GM23248 (cell line): ENCODE data around the gene LRP6.

Experiments
- EZH2 ChIP-seq: fragments of 200-600 bp; sonication (generic); IDR thresholded peaks from 2 replicates; pipeline ENCODE4 v1.6.1; 2018; ENCODE audit warnings: antibody characterized with exemption, mild to moderate bottlenecking; ENCODE audit not compliant: insufficient read depth, poor library complexity, severe bottlenecking
- EZH2phosphoT487 ChIP-seq: fragments of 200-600 bp; sonication (generic); IDR thresholded peaks from 2 replicates; pipeline ENCODE4 v1.6.1; 2018; ENCODE audit warnings: antibody characterized with exemption, moderate library complexity, mild to moderate bottlenecking, low read depth; ENCODE audit not compliant: insufficient read depth

DNA sequence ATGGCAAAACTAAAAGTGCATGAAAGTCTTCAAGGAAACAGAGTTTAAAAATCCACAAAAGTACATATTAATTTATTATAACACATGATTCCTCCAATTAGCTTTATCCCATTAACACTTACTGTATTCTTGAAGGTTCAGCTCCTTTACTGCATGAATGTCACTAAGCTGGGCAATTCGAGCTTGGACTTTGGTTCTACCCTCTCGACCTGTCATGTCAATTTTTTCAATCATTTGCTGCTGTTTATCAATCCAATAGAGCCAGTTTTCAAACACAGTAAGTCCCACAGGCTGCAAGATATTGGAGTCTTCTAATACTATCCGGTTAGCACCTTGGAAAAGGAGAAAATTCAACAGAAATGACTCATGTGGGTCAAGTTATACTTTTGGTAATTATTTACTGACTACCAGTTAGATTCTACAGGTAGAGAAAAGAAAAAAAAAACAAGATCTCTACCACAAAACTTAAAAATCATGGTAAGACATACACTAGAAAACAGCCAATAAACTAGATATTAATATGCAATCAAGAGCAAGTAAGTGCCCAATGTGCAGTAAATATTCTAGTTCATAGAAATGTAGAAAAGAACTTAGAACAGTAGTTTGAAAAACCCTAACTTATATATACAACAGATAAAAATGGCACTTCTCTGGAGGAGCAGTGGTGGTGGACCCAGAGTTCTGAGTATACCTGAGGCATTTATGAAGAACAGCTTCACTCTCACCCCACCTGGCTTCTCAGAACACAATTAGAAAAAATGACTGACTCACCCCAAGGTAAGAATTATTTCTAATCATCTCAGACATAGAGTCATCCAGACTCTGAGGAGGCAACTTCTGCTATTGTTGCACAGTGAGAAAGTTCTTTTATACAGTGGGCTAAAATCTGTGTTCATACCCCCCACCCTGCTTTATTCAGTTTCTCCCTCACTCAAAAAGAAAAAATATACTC, 128.4 kb downstream of the LRP6 start:
- no peak for TF ChIP-seq EZH2phosphoT487
- TF ChIP-seq EZH2, result no peak
